ENCODE measurements around the gene RALGAPA2.
A peak's percentile ranks its signal among the peaks of the same experiment; 100 is the strongest.
"Not testable (repeated sequence)": the region's sequence is repeated elsewhere in the genome, so short reads cannot be mapped to it uniquely, and the experiment has no call there.

Gene RALGAPA2

DNA sequence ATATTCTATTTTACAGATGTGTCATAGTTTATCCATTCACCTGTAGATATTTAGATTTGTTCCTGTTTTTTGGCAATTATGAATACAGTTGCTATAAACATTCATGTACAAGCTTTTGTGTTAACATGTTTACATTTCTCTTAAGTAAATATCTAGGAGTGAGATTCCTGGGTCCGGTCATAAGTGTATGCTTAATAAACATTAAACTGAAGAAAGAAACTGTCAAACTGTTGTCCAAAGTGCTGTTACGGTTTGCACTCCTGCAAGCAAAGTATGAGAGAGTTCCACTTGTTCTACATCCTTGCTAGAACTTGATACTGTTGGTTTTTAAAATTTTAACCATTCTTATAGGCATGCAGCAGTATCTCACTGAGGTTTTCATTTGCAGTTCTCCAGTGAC is 138.6 kb downstream of the RALGAPA2 start:
- DNase-seq (ENCODE audit: low spot score) = no peak

GRCh38 chr20:20571068-20571780 is 141.2 kb downstream of the RALGAPA2 start:
- DNase-seq (ENCODE audit: low spot score) = no peak

DNA sequence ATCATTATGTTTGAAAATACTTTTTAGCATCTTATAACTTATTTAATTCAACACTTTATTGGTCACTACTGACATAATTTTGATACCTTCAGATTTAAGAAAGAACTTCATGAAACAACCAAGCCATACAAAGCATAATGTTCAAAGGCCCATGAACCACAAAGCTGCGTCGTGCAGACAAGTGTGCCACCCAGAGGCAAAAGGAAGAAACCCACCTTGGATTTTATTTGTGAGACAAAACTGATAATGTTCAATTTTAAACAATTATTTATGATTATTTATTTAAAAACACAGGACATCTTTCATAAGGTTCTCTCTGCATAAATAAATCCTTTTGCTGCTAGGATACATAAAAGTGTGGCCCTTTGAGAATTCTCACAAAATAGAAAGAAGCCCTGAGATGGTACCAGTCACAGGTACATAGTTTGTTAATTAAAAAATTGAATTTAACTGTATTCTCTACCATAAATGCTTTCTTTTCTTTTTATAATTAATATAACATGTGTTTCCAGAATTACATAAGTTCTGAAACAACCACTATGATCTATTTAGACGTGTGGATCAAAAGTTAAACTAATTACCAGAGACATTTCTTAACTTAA is 143.7 kb downstream of the RALGAPA2 start:
- no peak for DNase-seq (ENCODE audit: low spot score)

DNA sequence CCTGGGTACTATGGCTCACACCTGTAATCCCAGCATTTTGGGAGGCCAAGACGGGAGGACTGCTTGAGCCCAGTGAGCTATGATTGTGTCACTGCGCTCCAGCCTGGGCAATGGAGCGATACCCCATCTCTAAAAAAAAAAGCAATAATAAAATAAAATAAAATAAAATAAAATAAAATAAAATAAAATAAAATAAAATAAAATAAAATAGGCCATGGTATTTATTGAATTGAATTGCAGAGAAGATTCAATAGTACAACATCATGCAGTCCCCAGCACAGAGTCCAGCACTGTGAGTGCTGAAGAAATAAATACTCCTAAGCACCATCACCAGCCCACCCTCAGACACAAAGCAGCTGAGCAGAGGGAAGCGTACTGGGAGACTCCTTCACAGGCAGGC is 144.7 kb downstream of the RALGAPA2 start:
- DNase-seq (ENCODE audit: low spot score) = no peak

GRCh38 chr20:20566516-20566915 is 145.9 kb downstream of the RALGAPA2 start:
- DNase-seq (ENCODE audit: low spot score) = no peak

- DNase-seq (ENCODE audit: low spot score) = no peak
Observed at GRCh38 chr20:20564279-20564678, 148.2 kb downstream of the RALGAPA2 start.

GRCh38 chr20:20562507-20562906 is 149.9 kb downstream of the RALGAPA2 start:
- no peak for DNase-seq (ENCODE audit: low spot score)

GRCh38 chr20:20561841-20562240 is 150.6 kb downstream of the RALGAPA2 start:
- no peak for DNase-seq (ENCODE audit: low spot score)

GRCh38 chr20:20561172-20561571 is 151.3 kb downstream of the RALGAPA2 start:
- DNase-seq (ENCODE audit: low spot score) = no peak

- no peak for DNase-seq (ENCODE audit: low spot score)
Observed at GRCh38 chr20:20557406-20557805, 155.0 kb downstream of the RALGAPA2 start.

DNA sequence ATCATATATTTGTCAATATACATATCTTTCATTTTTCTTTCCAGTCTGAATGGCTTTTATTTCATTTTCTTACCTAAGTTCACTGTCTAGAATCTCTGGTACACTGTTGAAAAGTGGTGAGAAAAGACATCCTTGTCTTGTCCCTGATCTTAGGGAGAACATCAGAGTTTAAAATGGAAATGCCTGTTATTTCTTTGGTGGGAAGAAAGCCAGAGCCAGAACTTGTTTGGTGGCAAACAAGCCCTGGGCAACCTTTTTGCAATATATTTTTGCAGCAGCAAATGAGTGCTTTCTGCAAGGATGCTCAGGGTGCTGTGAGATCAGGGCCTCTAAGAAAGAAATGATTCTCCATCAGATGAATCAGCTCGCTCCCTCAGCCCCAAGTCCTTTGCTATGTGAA is 156.6 kb downstream of the RALGAPA2 start:
- no peak for DNase-seq (ENCODE audit: low spot score)

DNA sequence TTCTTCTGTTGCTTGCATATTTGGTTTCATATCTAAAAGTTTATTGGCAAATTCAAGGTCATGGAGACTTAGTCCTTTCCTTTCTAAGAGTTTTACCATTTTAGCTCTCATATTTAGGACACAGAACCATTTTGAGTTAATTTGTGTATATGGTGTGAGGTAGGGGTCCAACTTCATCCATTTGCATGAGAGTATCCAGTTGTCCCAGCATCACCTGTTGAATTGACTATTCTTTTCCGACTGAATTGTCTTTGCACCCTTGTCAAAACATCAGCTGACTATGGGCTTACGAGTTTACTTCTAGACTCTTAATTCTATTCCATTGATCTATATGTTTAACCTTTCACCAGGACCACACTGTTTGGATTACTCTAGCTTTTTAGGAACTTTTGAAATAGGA is 157.5 kb downstream of the RALGAPA2 start:
- DNase-seq (ENCODE audit: low spot score) = no peak

- no peak for DNase-seq (ENCODE audit: low spot score)
Observed at GRCh38 chr20:20553541-20553940, 158.9 kb downstream of the RALGAPA2 start.

GRCh38 chr20:20552076-20552475 is 160.4 kb downstream of the RALGAPA2 start:
- DNase-seq (ENCODE audit: low spot score) = no peak

- DNase-seq (ENCODE audit: low spot score) = no peak
Observed at GRCh38 chr20:20551409-20551808, 161.0 kb downstream of the RALGAPA2 start.

GRCh38 chr20:20549704-20550103 is 162.7 kb downstream of the RALGAPA2 start:
- DNase-seq (ENCODE audit: low spot score) = no peak

GRCh38 chr20:20549267-20549612 is 163.2 kb downstream of the RALGAPA2 start:
- no peak for DNase-seq (ENCODE audit: low spot score)

DNA sequence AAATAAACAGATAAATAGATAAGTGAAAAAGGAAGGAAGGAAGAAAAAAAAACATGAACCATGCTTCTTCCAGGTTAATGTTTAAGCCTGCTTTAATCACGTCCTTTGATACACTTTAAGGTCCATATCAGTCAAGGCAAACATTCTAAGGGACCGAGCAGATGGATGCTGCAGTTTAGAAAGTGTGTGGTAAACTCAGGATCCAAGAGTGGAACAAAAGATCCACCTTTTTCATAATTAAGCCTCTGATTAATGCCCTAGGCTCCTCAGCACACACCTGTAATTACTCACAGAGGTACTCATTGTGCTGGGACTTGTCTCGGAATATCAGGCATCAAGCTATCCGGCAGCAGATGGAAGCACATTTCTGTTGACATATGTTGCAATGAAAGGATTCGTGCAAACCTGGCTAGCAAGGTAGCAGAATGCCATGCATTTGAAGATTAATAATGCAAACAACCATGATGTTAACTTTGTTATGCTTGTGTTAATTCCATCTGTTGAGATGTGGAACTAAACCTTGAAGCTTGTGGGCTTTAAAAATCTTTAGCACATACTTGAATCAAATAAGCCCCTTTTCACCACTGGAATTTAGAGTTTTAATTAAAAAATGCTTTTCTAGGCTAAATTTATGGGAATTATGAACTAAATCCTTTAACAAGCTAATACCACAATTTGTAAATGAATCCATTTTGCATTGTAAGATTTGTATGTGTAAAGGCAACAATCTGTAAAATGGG is 163.7 kb downstream of the RALGAPA2 start:
- peak; percentile 22 for DNase-seq (ENCODE audit: low spot score)

GRCh38 chr20:20547876-20548266 is 164.6 kb downstream of the RALGAPA2 start:
- no peak for DNase-seq (ENCODE audit: low spot score)

DNA sequence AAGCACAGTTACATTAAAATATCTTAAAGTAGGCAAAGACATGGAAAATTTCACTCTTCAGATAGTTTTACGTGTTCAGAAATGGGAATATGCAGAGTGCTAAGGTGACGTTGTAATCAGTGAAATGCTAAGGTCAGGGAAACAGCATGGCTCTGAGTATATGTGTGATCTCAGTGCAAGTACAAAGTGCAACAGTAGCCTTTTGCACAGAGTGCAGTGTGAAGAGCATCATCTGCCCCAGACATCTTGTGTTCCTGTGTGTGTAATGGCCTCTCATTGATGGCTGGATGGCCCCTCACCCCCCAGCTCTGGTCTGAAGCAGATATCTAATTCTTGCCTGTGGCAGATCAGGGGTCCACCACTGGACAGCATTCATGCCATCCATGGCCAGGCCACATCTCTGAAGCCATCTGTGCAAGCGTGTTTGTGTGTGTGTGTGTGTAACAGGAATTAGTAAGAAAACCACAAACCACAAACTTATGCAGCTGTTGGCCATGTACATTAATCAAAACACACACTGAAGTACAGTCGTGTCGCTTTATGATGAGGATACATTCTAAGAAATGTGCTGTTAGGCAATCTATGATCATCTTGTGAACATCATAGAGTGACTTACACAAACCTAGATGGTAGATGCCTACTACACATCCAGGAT is 165.1 kb downstream of the RALGAPA2 start:
- no peak for DNase-seq (ENCODE audit: low spot score)

- no peak for DNase-seq (ENCODE audit: low spot score)
Observed at GRCh38 chr20:20546402-20546801, 166.0 kb downstream of the RALGAPA2 start.

- not testable (repeated sequence) for DNase-seq (ENCODE audit: low spot score)
Observed at GRCh38 chr20:20543348-20543747, 169.1 kb downstream of the RALGAPA2 start.
